HG03175 (cell line): ENCODE measurements around the gene ZMYND10.

Experiments used
- ATAC-seq: cut with Tn5 transposase; IDR thresholded peaks from one replicate; pipeline ENCODE4 v1.9.1; 2021; ENCODE audit warnings: mild to moderate bottlenecking, moderate library complexity; ENCODE audit not compliant: unreplicated experiment

Gene ZMYND10

GRCh38 chr3:50350213-50350526, 4.6 kb upstream of the ZMYND10 start:
- ATAC-seq = no peak

DNA sequence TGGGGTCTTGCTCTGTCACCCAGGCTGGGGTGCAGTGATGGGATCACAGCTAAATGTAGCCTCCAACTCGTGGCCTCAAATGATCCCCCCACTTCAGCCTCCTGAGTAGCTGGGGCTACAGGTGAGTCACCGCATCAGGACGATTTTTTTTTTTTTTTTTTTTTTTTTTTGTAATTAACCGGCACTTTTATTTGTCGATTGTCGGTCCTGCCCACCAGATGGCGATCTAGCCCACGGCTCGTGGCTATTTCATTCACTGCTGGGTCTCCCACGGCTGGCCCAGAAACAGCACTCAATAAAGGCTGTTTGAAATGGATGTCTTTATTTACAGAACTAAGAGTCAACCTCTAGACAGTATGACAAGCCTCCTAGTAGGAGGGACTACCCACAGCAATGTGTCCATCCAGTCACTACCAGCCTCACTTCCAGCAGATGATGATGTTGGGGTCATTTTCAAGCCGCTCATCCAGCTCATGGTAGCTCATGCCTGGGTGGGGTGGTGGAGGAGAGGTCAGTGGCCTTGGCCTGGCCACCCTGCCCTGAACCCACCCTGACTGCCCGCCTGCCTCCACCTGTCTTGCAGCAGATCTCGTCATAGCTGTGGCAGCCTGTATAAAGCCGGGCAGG, 1.8 kb upstream of the ZMYND10 start:
- no peak for ATAC-seq

GRCh38 chr3:50345008-50345407, 524 bp downstream of the ZMYND10 start:
- ATAC-seq = no peak

DNA sequence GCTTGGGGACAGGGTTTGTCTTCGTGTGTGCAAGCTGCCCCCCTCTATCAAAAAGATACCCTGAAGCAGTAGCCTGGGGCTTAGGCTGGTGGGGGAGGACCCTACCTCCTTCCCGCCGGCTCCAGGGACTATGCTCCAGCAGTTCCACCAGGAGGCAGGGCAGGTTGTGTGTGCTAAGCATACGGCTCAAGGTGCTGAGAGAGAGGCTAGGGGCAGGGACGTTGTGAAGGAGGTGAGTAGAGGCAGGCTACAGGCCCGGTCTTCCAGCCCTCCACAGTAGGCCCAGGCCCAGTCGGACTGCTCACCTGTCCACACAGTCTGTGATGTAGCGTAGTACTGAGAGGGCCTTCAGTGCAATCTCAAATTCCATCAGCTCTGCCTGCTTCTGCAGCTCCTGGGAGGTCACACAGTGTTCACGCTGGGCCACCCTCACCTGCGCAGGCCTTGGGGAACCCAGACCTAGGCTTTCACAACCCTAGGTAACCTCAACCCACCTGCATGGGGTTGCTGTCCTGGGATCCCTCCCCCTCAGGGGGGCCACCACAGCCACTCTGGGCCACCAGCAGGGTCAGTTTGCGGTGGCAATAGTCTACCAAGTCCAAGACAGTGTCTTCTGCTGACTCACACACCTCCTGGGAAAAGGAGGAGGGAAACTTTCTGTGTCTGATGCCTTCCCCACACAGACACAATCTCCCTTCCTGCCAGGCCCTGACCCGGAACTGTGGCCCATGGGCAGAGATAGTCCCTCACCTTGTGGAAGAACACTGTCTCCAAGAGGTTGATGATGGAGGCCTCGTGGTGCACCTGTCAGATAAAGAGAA, 2.5 kb downstream of the ZMYND10 start:
- ATAC-seq = no peak

DNA sequence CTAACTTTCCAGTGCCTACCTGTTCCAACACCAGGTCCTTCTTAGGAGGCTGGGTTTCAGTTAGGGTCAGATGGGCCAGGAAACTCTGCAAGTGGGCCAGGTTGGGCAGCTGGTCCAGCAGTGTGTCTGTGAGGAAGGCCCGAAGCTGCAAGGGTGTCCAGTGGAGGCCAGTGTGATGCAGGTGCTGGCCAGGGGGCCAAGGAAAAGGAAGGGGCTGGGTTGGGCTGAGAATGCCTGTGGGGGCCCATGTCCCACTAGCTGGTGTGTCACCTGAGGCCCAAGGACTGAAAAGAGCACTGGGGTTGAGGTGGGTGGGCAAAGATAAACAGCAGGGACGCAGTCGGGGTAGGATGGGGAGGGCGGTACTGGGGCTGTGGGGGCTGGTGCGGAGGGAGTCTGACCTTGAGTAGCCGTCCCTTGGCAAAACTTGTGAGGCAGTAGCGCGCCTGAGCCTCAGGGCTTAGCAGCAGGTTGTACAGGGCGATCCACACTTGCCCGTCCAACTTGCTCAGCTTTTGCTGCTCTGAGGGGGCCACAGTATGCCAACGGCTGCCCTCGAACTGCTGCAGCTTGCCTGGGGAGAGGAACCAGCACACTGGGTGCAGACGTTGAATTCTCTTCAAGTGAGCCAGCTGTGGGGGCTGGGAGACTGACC, 3.4 kb downstream of the ZMYND10 start:
- ATAC-seq = no peak

GRCh38 chr3:50341537-50341936, 4.0 kb downstream of the ZMYND10 start:
- no peak for ATAC-seq

DNA sequence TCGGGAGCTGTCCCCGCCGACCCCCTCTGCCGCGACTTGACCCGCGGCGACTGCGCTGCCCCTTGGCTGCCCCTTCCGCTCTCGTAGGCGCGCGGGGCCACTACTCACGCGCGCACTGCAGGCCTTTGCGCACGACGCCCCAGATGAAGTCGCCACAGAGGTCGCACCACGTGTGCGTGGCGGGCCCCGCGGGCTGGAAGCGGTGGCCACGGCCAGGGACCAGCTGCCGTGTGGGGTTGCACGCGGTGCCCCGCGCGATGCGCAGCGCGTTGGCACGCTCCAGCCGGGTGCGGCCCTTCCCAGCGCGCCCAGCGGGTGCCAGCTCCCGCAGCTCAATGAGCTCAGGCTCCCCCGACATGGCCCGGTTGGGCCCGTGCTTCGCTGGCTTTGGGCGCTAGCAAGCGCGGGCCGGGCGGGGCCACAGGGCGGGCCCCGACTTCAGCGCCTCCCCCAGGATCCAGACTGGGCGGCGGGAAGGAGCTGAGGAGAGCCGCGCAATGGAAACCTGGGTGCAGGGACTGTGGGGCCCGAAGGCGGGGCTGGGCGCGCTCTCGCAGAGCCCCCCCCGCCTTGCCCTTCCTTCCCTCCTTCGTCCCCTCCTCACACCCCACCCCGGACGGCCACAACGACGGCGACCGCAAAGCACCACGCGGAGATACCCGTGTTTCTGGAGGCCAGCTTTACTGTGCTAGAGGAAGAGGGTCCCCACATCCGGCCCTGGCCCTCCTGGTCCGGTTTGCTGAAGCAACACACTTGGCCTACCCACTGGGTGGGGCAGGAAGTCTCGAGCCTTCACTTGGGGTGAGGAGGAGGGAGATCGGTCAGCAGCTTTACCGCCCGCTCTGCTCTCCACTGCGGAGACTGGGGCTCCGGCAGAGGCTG, 4.8 kb downstream of the ZMYND10 start, which contains the start of gene RASSF1:
Gene RASSF1 (minus strand): TSS at position 389 of the 882 bp plus-strand sequence. CDS start 31 bp downstream, at position 358.
- peak; percentile 23 for ATAC-seq

GRCh38 chr3:50340147-50340447, 5.4 kb downstream of the ZMYND10 start:
- ATAC-seq = no peak

DNA sequence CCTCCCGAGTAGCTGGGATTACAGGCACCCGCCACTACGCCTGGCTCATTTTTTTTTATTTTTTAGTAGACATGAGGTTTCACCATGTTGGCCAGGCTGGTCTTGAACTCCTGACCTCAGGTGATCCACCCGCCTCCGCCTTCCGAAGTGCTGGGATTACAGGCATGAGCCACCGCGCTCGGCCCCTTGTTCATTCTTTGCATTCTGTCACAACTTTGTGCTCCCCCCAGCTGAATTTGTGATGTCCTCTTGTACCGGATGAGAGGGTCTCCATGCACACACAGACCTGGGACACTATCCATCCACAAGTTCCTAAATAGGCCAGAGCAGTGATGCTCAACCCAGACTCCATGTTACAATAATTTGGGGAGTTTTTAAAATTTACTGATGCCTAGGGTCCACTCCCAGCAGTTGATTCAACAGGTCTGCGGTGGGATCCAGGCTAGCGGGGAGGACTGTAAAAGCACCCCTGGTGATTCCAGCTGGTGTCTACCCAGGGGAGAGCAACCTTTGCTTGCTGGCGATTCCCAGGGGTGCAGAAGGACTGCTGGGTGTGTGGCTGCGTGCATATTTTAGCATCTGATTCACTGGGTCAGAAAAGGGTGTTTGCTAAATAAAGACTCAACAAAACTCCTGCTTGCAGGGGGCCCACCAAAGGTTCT, 5.9 kb downstream of the ZMYND10 start:
- no peak for ATAC-seq

- no peak for ATAC-seq
These were observed 6.6 kb downstream of the ZMYND10 start for GRCh38 chr3:50338965-50339364.

DNA sequence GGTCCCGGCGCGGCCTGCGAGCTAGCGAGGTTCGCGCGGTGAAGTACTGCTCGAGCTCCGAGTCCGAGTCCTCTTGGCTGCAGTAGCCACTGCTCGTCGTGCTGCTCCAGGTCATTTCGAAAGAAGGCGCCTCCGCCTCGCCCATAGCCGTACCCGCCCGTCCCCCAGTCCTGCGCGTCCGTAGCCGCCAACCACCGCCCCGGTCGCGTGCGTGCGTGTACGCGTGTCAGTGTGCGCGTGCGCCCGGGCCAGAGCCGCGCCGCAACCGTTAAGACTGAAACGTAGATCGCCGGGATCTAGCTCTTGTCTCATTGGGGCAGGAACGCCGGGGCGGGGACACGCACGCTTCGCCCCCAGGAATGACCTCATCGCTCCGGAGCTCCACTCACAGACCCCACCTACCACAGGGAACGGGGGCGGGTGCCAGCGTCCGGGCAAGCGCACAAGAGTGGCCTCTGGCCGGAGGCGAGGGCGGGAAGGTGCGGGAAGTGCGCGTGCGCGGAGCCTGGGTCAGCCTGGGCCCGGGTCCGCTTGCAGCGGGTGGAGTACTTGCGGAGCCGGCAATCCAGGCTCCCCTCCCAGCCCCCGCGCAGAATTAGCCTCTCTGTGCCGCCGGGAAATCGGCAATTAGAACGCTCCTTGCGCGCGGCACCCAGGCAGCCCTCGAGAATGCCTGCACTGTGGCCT, 8.2 kb downstream of the ZMYND10 start:
- ATAC-seq = peak; percentile 72

GRCh38 chr3:50336452-50337174, 8.9 kb downstream of the ZMYND10 start:
- ATAC-seq = peak; percentile 30

DNA sequence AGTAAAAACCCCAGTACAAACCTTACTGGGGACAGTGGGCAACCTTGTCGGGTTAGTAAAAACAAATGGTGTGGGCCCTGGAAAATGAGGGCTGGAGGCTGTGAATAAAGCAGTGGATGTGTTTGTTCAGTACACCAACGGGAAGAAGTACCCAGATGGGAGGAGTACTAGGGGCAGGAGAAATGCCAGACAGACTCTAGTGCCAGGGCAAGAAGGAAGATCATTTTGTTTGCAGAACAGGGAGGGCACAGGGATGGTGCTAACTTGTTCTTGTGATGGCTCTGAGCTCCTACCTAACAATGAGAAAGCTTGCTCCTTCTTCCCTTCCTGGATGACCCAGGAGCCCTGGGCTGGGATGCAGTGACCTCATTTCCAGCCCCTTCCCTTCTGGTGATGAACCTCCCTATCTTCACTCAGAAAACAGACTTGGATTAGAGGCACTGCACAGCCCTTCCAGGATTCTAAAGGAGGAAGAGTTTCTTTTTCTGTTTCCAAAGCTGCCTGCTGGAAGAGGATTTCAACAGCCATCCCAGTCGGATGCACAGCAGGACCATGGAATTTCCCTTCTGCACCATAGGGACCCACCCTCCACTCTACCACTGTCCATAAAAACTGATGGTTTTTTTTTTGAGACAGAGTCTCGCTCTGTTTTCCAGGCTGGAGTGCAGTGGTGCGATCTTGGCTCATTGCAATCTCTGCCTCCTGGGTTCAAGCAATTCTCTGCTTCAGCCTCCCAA, 11.0 kb downstream of the ZMYND10 start:
- ATAC-seq = no peak

DNA sequence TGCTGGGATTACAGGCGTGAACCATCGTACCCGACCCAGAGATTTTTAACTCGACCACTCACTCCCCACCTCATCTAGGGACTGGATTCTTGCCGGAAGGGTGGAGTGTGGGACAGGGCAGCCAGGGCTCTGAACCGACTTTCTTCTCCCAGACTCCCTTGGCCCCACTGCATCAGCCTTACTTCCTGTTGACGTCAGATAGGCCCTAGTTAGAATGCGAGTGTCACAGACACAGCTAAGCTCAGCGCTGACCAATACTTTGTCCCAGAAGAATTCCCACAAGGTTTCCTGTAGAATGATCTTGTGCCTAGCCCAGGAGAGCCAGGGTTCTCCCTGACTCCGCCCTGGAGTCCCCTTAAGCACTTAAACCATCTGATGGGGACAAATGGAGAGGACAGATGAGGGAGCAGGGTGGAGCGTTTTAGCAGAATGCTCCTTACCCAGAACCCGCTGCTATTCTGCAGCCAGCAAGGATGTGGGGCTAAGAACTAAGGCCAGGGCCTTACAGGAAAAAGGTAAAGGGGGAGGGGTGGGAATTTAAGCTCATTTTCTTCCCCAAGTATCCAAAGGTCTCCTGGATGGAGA, 11.7 kb downstream of the ZMYND10 start:
- ATAC-seq = no peak

GRCh38 chr3:50331364-50331907, 14.1 kb downstream of the ZMYND10 start:
- no peak for ATAC-seq

DNA sequence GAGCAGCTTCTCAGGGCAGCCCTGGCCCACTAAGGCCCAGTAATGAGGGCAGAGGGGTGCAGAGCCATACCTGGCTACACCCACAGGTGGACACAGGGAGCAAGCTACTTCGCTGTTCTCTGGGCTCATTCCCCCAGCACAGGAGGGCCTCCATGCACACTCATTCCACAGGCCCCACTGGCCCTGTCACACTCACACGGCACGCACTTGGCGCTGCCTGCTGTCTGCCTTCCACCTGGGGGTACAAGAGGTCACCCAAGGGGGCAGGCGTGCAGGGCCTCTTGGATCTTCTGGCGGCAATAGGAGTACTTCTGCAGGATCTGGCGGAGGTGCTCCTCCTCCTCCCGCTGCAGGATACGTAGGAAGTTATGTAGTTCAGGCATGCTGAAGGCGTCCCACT, 15.2 kb downstream of the ZMYND10 start:
- ATAC-seq = no peak

DNA sequence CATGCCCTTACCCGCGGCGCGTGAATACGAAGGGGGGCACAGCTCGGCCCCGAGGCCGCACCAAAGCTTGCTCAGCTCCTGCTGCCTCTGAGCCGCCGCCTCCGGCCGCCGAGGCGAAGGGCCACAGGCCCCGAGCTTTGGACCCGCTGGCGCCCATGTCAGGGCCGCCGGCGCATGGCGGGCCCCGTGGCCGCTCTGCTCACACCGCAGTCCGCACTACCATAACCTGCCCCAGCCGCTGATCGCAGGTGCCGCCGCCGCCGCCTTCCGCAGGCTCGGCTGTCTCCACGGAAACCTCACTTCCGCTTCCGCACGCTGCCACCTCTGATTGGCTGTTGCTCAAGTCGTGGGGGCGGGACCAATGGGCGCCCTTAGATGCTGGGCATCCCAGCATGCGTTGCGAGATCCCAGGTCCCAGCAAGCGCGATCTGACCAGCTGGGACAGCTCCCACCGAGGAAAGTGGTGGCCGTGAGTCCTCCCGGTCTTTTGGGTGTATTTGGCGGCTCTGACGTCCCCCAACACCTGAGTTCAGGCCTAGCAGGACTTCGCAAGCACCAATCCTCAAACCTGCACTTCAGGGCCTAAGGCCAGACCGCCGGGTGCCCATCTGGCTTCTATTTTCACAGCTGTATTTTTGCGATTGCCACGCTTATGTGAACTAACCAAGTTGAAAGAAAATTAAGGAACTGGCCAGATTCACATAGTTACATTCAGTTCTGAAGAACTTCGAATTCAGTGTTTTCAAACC, 17.4 kb downstream of the ZMYND10 start, which contains the start of gene TUSC2:
Gene TUSC2 (minus strand): TSS at position 281 of the 749 bp plus-strand sequence. CDS start 124 bp downstream, at position 157.
- ATAC-seq = peak; percentile 90
